GM12865 (cell line): ENCODE results near the gene RFTN1.

Experiments
- DNase-seq: peaks from one replicate; pipeline ENCODE4 v3.0.0; 2010; ENCODE audit warnings: low read depth
- H3K4me3 ChIP-seq: 2 replicates; pipeline ENCODE4 v1.5.1; 2011; ENCODE audit warnings: mild to moderate bottlenecking, low read depth, low read length, control low read depth
- TF ChIP-seq, protein P1 (sequence below): IDR thresholded peaks from 2 replicates; pipeline ENCODE4 v1.5.1; 2011; ENCODE audit warnings: low read length, control low read depth, low read depth, inconsistent platforms; ENCODE audit not compliant: insufficient read depth; ENCODE audit errors: missing control alignments

The RFTN1 gene

DNA sequence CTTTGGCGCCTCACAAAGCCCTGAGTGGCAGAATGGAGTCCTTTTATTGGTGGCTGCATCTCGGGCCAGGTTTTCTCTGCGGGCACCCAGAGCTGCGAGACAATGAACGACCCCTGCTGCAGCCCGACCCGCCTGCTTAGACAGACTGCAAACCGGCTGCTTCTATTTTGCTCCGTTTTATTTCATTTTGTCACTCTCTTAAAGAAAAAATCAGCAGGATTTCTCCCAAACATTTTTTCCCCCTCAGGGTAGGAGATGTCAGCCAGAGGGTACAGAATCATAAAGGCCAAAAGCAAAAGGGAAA, 183.7 kb downstream of the RFTN1 start:
- TF ChIP-seq, protein P1, sequence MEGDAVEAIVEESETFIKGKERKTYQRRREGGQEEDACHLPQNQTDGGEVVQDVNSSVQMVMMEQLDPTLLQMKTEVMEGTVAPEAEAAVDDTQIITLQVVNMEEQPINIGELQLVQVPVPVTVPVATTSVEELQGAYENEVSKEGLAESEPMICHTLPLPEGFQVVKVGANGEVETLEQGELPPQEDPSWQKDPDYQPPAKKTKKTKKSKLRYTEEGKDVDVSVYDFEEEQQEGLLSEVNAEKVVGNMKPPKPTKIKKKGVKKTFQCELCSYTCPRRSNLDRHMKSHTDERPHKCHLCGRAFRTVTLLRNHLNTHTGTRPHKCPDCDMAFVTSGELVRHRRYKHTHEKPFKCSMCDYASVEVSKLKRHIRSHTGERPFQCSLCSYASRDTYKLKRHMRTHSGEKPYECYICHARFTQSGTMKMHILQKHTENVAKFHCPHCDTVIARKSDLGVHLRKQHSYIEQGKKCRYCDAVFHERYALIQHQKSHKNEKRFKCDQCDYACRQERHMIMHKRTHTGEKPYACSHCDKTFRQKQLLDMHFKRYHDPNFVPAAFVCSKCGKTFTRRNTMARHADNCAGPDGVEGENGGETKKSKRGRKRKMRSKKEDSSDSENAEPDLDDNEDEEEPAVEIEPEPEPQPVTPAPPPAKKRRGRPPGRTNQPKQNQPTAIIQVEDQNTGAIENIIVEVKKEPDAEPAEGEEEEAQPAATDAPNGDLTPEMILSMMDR = no peak
- no peak overlapping the region for H3K4me3 ChIP-seq
- no peak for DNase-seq

GRCh38 chr3:16329036-16329825, 184.3 kb downstream of the RFTN1 start:
- TF ChIP-seq, protein P1 = no peak
- H3K4me3 ChIP-seq = no peak overlapping the region
- no peak for DNase-seq

GRCh38 chr3:16328124-16328523, 185.4 kb downstream of the RFTN1 start:
- DNase-seq = no peak
- TF ChIP-seq, protein P1 = no peak
- no peak overlapping the region for H3K4me3 ChIP-seq

GRCh38 chr3:16326724-16327349, 186.7 kb downstream of the RFTN1 start:
- no peak overlapping the region for H3K4me3 ChIP-seq
- no peak for DNase-seq
- TF ChIP-seq, protein P1 = no peak

GRCh38 chr3:16325850-16326249, 187.6 kb downstream of the RFTN1 start:
- TF ChIP-seq, protein P1 = no peak
- no peak for DNase-seq
- no peak overlapping the region for H3K4me3 ChIP-seq

GRCh38 chr3:16323737-16324136, 189.8 kb downstream of the RFTN1 start:
- no peak overlapping the region for H3K4me3 ChIP-seq
- no peak for DNase-seq
- TF ChIP-seq, protein P1 = no peak
